GM18498 (cell line): ENCODE measurements around the gene LYPD1.

ENCODE experiments used
- ATAC-seq: cut with Tn5 transposase; IDR thresholded peaks from one replicate; pipeline ENCODE4 v1.9.1; 2021; ENCODE audit warnings: mild to moderate bottlenecking, moderate library complexity; ENCODE audit not compliant: unreplicated experiment

The LYPD1 gene

DNA sequence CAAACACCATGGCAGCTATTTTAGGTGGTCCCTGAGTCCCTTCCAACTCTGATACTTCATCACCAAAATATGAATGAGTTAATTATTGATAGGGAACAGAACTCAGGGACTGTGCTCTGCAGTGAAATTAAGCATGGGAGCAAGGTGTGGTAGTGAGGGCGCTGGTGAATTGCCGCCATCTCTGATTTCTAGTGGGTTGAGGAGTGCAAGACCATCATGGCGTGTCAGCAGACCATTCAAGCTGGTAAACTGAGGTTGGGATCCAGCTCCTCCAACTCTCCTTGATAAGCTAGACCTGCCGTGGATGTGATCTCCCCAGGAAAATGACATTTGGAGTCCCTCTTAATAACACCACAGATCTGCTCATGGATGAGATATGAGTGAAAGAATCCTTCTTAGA, 70.4 kb downstream of the LYPD1 start:
- ATAC-seq = no peak

DNA sequence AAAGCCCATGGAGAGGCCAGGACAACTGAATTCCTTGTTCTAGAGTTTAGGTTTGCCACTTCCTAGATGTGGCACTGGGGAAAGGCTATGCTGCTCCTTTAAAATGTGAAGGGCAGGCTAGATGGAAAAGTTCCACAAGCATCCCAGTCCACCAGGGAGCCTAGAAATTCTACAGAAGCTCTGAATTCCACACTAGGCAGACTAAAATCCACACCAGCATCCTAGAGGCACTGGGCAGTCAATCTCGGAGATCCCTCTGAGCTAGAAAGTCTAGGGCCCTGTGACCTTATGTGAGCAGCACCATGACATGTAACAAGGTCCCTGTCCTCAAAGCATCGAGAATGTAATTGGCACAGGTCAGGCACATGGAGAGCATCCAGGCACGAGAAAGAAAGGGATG, 71.5 kb downstream of the LYPD1 start:
- ATAC-seq = no peak

DNA sequence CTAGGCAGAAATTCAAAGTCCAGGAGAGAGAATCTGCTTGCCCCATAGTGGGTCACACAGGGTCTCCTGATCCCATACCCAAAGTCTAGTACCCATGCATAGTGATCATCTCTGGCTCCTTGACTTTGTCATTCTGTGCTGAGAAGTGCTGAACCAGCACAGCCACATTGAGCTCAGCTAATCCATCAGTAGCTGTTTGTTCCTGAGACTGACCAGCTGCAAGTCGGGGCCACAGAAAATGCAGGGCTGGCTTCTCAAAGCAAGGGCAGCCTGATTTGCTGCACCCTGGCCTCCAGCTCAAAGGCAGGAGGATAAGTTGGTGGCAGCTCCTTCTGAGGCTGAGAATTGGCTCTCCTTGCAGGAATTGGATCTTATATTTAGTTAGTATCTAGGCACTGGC, 72.2 kb downstream of the LYPD1 start:
- no peak for ATAC-seq

DNA sequence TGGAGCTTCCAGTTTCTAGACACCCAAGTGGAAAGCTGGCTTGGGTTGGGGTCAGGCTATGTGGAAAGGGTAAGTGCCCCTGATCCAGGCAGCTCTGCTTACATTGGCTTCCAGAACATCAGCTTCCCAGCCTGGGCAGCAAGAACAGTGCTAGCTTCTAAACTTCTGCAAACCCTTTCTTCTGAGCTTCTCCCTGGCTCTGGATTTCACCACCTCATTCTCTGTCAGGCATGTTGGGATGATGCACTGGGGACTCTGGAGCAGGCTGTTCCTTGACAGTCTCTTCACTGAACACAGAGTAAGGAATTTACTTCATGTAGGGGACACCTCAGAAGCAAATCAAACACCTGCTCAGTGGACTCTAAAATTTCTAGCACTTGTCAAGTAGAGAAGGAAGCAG, 72.8 kb downstream of the LYPD1 start:
- ATAC-seq = no peak

DNA sequence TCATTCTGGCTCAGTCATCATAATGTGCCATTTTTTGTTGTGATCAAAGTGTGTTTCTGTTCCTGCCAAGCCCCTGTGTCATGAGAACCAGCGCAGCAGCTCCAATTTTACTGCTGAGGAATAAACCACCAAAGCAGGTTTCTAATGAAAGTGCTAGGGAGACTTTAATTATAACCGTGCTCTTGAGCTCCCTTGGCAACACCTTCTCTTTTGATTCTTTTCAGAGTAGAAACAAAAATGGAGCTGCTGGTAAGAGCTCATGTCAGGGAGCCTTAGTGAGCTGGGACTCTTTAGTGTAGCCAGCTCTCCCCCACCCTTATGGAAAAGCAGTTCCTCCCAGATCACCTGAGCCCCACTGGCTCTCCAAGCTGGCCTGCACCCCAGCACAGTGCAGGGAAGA, 74.3 kb downstream of the LYPD1 start:
- no peak for ATAC-seq

DNA sequence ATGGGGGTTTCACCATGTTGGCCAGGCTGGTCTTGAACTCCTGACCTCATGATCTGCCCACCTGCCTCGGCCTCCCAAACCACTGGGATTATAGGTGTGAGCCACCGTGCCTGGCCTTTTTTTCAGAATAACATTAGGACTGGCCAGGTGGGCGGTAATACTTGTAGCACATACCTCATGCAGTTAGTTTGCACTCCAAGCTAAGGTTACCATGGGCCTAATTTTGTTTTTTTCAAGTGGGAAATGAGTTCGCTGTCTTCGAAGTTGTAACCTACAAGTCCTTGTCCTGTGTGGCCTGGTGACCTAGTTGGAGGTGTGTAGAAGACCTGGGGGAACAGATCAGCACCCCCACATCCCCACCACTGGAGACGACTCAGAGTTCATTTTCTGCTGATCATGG, 74.8 kb downstream of the LYPD1 start:
- ATAC-seq = no peak
